K562 (cell line): Measurements from ENCODE around the gene ESAM.

Source experiments
- CEBPB ChIP-seq: fragments of 450-650 bp; IDR thresholded peaks from 2 replicates; pipeline ENCODE4 v1.6.1; 2016; ENCODE audit warnings: missing genetic modification characterization, missing compliant biosample characterization
- ETV1 ChIP-seq: fragments of 450-650 bp; conservative IDR thresholded peaks from 2 replicates; pipeline ENCODE4 v1.6.1; 2016; ENCODE audit warnings: missing genetic modification characterization, control low read depth, low read depth, missing compliant biosample characterization
- KDM1A ChIP-seq, 2 experiments: fragments of 450-650 bp; IDR thresholded peaks; 2 replicates each; pipeline ENCODE4 v1.6.1; 2016; ENCODE audit warnings: mild to moderate bottlenecking in 2 of 2
- NR2C1 ChIP-seq, 2 experiments: fragments of 450-650 bp; IDR thresholded peaks; 2 replicates each; pipeline ENCODE4 v1.6.1; 2017; ENCODE audit warnings: mild to moderate bottlenecking in 2 of 2, antibody characterized with exemption in 1 of 2, inconsistent platforms in 1 of 2, missing compliant biosample characterization in 1 of 2, missing genetic modification characterization in 1 of 2
- POLR2AphosphoS5 ChIP-seq: IDR thresholded peaks from 2 replicates; pipeline ENCODE4 v1.6.1; 2011; ENCODE audit warnings: mild to moderate bottlenecking, low read depth, low read length, moderate library complexity; ENCODE audit not compliant: control insufficient read depth, insufficient read depth
- TF ChIP-seq, protein P1 (sequence below), 3 experiments: IDR thresholded peaks in 2 of 3; conservative IDR thresholded peaks in 1 of 3; 2 replicates each; pipeline ENCODE4 v1.5.1; 2011 to 2012; ENCODE audit warnings: low read length in 3 of 3, mild to moderate bottlenecking in 3 of 3, control low read depth in 2 of 3, improper control_type of control experiment in 1 of 3, inconsistent platforms in 1 of 3, low read depth in 1 of 3, mixed read lengths in 1 of 3, moderate library complexity in 1 of 3; ENCODE audit not compliant: insufficient read depth in 2 of 3
- TF ChIP-seq, protein P2 (sequence below): fragments of 150-350 bp; conservative IDR thresholded peaks from 2 replicates; pipeline ENCODE4 v1.6.1; 2014; ENCODE audit warnings: low read length
- TF ChIP-seq, protein P3 (sequence below): IDR thresholded peaks from 2 replicates; pipeline ENCODE4 v1.6.1; 2012; ENCODE audit warnings: low read depth, low read length, improper control_type of control experiment, borderline replicate concordance

DNA sequence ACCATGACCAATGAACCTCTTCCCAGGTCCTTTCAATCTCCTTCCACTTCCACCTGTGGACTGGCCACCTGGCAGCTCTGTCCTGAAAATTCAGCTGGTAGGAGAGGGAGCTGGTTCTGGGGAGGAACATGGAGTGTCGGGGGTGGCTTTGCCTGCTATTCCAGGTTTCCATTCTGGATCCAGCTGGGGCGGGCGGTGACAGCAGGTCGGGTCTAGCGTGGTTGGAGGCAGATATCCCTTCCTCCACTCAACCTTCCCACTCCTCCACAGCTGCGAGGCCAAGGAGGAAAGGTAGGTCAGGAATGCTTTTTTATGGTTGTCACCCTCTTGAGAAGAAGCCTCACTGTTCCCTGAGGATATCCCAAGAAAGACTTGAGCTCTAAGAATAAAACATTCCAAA, 19.0 kb downstream of the ESAM start:
- TF ChIP-seq, protein P1, sequence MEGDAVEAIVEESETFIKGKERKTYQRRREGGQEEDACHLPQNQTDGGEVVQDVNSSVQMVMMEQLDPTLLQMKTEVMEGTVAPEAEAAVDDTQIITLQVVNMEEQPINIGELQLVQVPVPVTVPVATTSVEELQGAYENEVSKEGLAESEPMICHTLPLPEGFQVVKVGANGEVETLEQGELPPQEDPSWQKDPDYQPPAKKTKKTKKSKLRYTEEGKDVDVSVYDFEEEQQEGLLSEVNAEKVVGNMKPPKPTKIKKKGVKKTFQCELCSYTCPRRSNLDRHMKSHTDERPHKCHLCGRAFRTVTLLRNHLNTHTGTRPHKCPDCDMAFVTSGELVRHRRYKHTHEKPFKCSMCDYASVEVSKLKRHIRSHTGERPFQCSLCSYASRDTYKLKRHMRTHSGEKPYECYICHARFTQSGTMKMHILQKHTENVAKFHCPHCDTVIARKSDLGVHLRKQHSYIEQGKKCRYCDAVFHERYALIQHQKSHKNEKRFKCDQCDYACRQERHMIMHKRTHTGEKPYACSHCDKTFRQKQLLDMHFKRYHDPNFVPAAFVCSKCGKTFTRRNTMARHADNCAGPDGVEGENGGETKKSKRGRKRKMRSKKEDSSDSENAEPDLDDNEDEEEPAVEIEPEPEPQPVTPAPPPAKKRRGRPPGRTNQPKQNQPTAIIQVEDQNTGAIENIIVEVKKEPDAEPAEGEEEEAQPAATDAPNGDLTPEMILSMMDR (IDR thresholded peaks at IDR 0.05 in 2 of 3, conservative IDR thresholded peaks at IDR 0.05 in 1 of 3; ENCODE audit: insufficient read depth in 2 of 3, low read depth in 1 of 3, low read length in 3 of 3), result no peak
- TF ChIP-seq, protein P2, sequence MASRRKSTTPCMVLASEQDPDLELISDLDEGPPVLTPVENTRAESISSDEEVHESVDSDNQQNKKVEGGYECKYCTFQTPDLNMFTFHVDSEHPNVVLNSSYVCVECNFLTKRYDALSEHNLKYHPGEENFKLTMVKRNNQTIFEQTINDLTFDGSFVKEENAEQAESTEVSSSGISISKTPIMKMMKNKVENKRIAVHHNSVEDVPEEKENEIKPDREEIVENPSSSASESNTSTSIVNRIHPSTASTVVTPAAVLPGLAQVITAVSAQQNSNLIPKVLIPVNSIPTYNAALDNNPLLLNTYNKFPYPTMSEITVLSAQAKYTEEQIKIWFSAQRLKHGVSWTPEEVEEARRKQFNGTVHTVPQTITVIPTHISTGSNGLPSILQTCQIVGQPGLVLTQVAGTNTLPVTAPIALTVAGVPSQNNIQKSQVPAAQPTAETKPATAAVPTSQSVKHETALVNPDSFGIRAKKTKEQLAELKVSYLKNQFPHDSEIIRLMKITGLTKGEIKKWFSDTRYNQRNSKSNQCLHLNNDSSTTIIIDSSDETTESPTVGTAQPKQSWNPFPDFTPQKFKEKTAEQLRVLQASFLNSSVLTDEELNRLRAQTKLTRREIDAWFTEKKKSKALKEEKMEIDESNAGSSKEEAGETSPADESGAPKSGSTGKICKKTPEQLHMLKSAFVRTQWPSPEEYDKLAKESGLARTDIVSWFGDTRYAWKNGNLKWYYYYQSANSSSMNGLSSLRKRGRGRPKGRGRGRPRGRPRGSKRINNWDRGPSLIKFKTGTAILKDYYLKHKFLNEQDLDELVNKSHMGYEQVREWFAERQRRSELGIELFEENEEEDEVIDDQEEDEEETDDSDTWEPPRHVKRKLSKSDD, result no peak
- TF ChIP-seq, protein P3, sequence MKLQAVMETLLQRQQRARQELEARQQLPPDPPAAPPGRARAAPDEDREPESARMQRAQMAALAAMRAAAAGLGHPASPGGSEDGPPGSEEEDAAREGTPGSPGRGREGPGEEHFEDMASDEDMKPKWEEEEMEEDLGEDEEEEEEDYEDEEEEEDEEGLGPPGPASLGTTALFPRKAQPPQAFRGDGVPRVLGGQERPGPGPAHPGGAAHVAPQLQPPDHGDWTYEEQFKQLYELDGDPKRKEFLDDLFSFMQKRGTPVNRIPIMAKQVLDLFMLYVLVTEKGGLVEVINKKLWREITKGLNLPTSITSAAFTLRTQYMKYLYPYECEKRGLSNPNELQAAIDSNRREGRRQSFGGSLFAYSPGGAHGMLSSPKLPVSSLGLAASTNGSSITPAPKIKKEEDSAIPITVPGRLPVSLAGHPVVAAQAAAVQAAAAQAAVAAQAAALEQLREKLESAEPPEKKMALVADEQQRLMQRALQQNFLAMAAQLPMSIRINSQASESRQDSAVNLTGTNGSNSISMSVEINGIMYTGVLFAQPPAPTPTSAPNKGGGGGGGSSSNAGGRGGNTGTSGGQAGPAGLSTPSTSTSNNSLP, result no peak
- TF ChIP-seq NR2C1 (IDR thresholded peaks at IDR 0.05) (no peak), NR2C1 (tag; IDR thresholded peaks at IDR 0.05) (no peak), ETV1 (tag) (no peak), POLR2AphosphoS5 (no peak), KDM1A (IDR thresholded peaks at IDR 0.05) (no peak), CEBPB (tag) (no peak)
